Caco-2 (cell line): ENCODE measurements around the gene MELK. TPM values are rescaled to one million over a fixed set of nuclear protein-coding genes. Genes with fewer than 3 reads are reported as not detected.
A peak's percentile ranks its signal among the peaks of the same experiment; 100 is the strongest.

Source experiments
- BruUV-seq: library from RNA; stranded (reverse); fragments of 400-500 nt; replicated peaks from 2 replicates; lab custom pipeline; 2021; lab: Mats Ljungman, UMichigan
- CTCF ChIA-PET: fragments of 300-600 bp; sonication (Branson Sonifier 250); formaldehyde crosslinking; loops from one replicate; lab custom pipeline; 2022; ENCODE audit warnings: antibody characterized with exemption; lab: Charles Lee
- POLR2A ChIA-PET: fragments of 300-600 bp; sonication (Branson Sonifier 250); formaldehyde crosslinking; loops from one replicate; lab custom pipeline; 2022; ENCODE audit warnings: antibody characterized with exemption; lab: Charles Lee
- DNase-seq, 2 experiments: peaks; one replicate each; pipeline versions ENCODE4 v3.0.0 to v3.0.0-alpha.2; 2020 to 2022
- H3K27me3 ChIP-seq: replicated peaks from 2 replicates; pipeline ENCODE4 v1.6.0; 2011; ENCODE audit warnings: low read length; ENCODE audit not compliant: control insufficient read depth, insufficient read depth
- H3K36me3 ChIP-seq: 2 replicates; pipeline ENCODE4 v1.5.1; 2011; ENCODE audit warnings: low read length; ENCODE audit not compliant: control insufficient read depth, insufficient read depth
- H3K4me1 ChIP-seq: fragments of 250-450 bp; sonication (Bioruptor Pico); 2 replicates; pipeline ENCODE4 v1.5.1; 2020; ENCODE audit warnings: mild to moderate bottlenecking
- H3K4me3 ChIP-seq: 2 replicates; pipeline ENCODE4 v1.5.1; 2011; ENCODE audit warnings: low read depth, mild to moderate bottlenecking, control low read depth, low read length
- H3K9me3 ChIP-seq: fragments of 250-450 bp; sonication (Bioruptor Pico); 2 replicates; pipeline ENCODE4 v1.5.1; 2020; ENCODE audit warnings: mild to moderate bottlenecking, moderate library complexity
- H3K27ac Mint-ChIP-seq: one replicate; pipeline ENCODE4 v1.8.0; 2022; ENCODE audit warnings: mixed read lengths; ENCODE audit not compliant: unreplicated experiment
- H3K27me3 Mint-ChIP-seq: one replicate; pipeline ENCODE4 v1.8.0; 2022; ENCODE audit warnings: mixed read lengths; ENCODE audit not compliant: insufficient read depth, unreplicated experiment
- H3K36me3 Mint-ChIP-seq: one replicate; pipeline ENCODE4 v1.8.0; 2022; ENCODE audit warnings: mild to moderate bottlenecking, mixed read lengths; ENCODE audit not compliant: insufficient read depth, unreplicated experiment
- H3K4me1 Mint-ChIP-seq: one replicate; pipeline ENCODE4 v1.8.0; 2022; ENCODE audit warnings: low read depth, mixed read lengths; ENCODE audit not compliant: unreplicated experiment
- H3K4me3 Mint-ChIP-seq: one replicate; pipeline ENCODE4 v1.8.0; 2022; ENCODE audit warnings: mild to moderate bottlenecking, moderate library complexity, mixed read lengths; ENCODE audit not compliant: unreplicated experiment
- H3K9me3 Mint-ChIP-seq: one replicate; pipeline ENCODE4 v1.8.0; 2022; ENCODE audit warnings: mixed read lengths; ENCODE audit not compliant: unreplicated experiment
- CTCF ChIP-seq, 2 experiments: fragments of 200-600 bp in 1 of 2; IDR thresholded peaks; 1 replicate in 1 of 2; 2 replicates in 1 of 2; pipeline versions ENCODE4 v1.5.1 to v1.8.0; 2011 to 2022; ENCODE audit warnings: antibody characterized with exemption in 1 of 2, control low read depth in 1 of 2, inconsistent platforms in 1 of 2, low read depth in 1 of 2, low read length in 1 of 2, mild to moderate bottlenecking in 1 of 2, moderate library complexity in 1 of 2; ENCODE audit not compliant: insufficient read depth in 1 of 2, severe bottlenecking in 1 of 2, unreplicated experiment in 1 of 2
- intact Hi-C: fragments of 100-400 bp; cut with micrococcal nuclease; formaldehyde crosslinking; loops from one replicate; pipeline ENCODE4 v1.10.0; 2022; ENCODE audit not compliant: unreplicated experiment
- total RNA-seq: library from RNA; stranded (reverse); gene quantifications from 2 replicates; pipeline ENCODE4 v1.2.3, GENCODE V29; 2022

MELK gene
- total RNA-seq, 1 experiment from 2014 or later = 57.8 TPM

GRCh38 chr9:36597412-36598178 is 24.9 kb downstream of the MELK start:
- Histone ChIP-seq H3K36me3 (no peaks in the 10 kb centered on the region), H3K4me3 (no peak overlapping the region), H3K9me3 (no peaks in the 10 kb centered on the region), H3K4me1 (no peaks in the 10 kb centered on the region), H3K27me3 (no peaks in the 10 kb centered on the region)
- BruUV-seq = no TSS peak
- intact Hi-C loops = no loop called here
- H3K4me1 Mint-ChIP-seq = no peaks in the 10 kb centered on the region
- H3K27me3 Mint-ChIP-seq = no peaks in the 10 kb centered on the region
- POLR2A ChIA-PET = no interaction called here
- peaks cover 71% of the 10 kb centered on the region for H3K36me3 Mint-ChIP-seq
- no peak overlapping the region for H3K27ac Mint-ChIP-seq
- CTCF ChIA-PET = no interaction called here
- no peaks in the 10 kb centered on the region for H3K9me3 Mint-ChIP-seq
- DNase-seq = peak; percentile 48 to 52
- H3K4me3 Mint-ChIP-seq = no peak overlapping the region
- TF ChIP-seq CTCF (IDR thresholded peaks at IDR 0.05; ENCODE audit: insufficient read depth in 1 of 2, low read depth in 1 of 2, low read length in 1 of 2, severe bottlenecking in 1 of 2, unreplicated experiment in 1 of 2) = peak; percentile 68 to 74

- no peak for TF ChIP-seq CTCF (IDR thresholded peaks at IDR 0.05; ENCODE audit: insufficient read depth in 1 of 2, low read depth in 1 of 2, low read length in 1 of 2, severe bottlenecking in 1 of 2, unreplicated experiment in 1 of 2)
- Histone ChIP-seq H3K4me1 (no peaks in the 10 kb centered on the region), H3K9me3 (no peaks in the 10 kb centered on the region), H3K4me3 (no peak overlapping the region), H3K36me3 (no peaks in the 10 kb centered on the region), H3K27me3 (no peaks in the 10 kb centered on the region)
- BruUV-seq = no TSS peak
- Mint-ChIP-seq H3K36me3 (peaks cover 71% of the 10 kb centered on the region), H3K4me1 (no peaks in the 10 kb centered on the region), H3K27me3 (no peaks in the 10 kb centered on the region), H3K9me3 (no peaks in the 10 kb centered on the region), H3K27ac (no peak overlapping the region), H3K4me3 (no peak overlapping the region)
- DNase-seq = no peak
- ChIA-PET POLR2A (no interaction called here), CTCF (no interaction called here)
- intact Hi-C loops = no loop called here
Observed at GRCh38 chr9:36598273-36598672, 25.6 kb downstream of the MELK start.

- no peak overlapping the region for H3K27ac Mint-ChIP-seq
- no peaks in the 10 kb centered on the region for H3K9me3 Mint-ChIP-seq
- H3K27me3 ChIP-seq = no peaks in the 10 kb centered on the region
- no peaks in the 10 kb centered on the region for H3K36me3 ChIP-seq
- H3K9me3 ChIP-seq = no peaks in the 10 kb centered on the region
- peaks cover 84% of the 10 kb centered on the region for H3K36me3 Mint-ChIP-seq
- no peaks in the 10 kb centered on the region for H3K4me1 ChIP-seq
- no peak for TF ChIP-seq CTCF (IDR thresholded peaks at IDR 0.05; ENCODE audit: insufficient read depth in 1 of 2, low read depth in 1 of 2, low read length in 1 of 2, severe bottlenecking in 1 of 2, unreplicated experiment in 1 of 2)
- no peak overlapping the region for H3K4me3 Mint-ChIP-seq
- no peak overlapping the region for H3K4me3 ChIP-seq
- no peaks in the 10 kb centered on the region for H3K27me3 Mint-ChIP-seq
- BruUV-seq = no TSS peak
- no peaks in the 10 kb centered on the region for H3K4me1 Mint-ChIP-seq
- ChIA-PET POLR2A (no interaction called here), CTCF (no interaction called here)
- DNase-seq = no peak
- intact Hi-C loops = no loop called here
Observed at GRCh38 chr9:36603006-36603405, 30.3 kb downstream of the MELK start.
